GM23338 (cell line): ENCODE data around the gene DYSF. TPM values are rescaled to one million over a fixed set of nuclear protein-coding genes. Genes with fewer than 3 reads are reported as not detected.

Source experiments
- ATAC-seq: fragments of 200-7000 bp; cut with Tn5 transposase; 3 replicates; pipeline ENCODE4 v1.9.1; 2020
- DNase-seq: peaks from one replicate; pipeline ENCODE4 v3.0.0-alpha.2; 2015; ENCODE audit warnings: low spot score
- H2AFZ ChIP-seq: fragments of 200-600 bp; sonication (generic); 2 replicates; pipeline ENCODE4 v1.8.0; 2016; ENCODE audit warnings: antibody characterized with exemption, mild to moderate bottlenecking, moderate library complexity
- H3F3A ChIP-seq: fragments of 200-600 bp; sonication (generic); replicated peaks from 2 replicates; pipeline ENCODE4 v1.8.0; 2017; ENCODE audit warnings: antibody characterized with exemption, mixed run types, low read depth
- H3K27ac ChIP-seq: fragments of 200-600 bp; sonication (generic); 2 replicates; pipeline ENCODE4 v1.6.1; 2016; ENCODE audit warnings: low read depth
- H3K27me3 ChIP-seq: fragments of 200-600 bp; sonication (generic); 2 replicates; pipeline ENCODE4 v1.8.0; 2016; ENCODE audit warnings: mild to moderate bottlenecking, mixed run types, moderate library complexity; ENCODE audit not compliant: insufficient read depth
- H3K36me3 ChIP-seq: fragments of 200-600 bp; sonication (generic); 2 replicates; pipeline ENCODE4 v1.8.0; 2016; ENCODE audit warnings: mild to moderate bottlenecking; ENCODE audit not compliant: insufficient read depth
- H3K4me1 ChIP-seq: fragments of 200-600 bp; sonication (generic); 2 replicates; pipeline ENCODE4 v1.8.0; 2016; ENCODE audit warnings: mild to moderate bottlenecking, moderate library complexity; ENCODE audit not compliant: insufficient read depth
- H3K4me2 ChIP-seq: fragments of 200-600 bp; sonication (generic); 2 replicates; pipeline ENCODE4 v1.7.1; 2017; ENCODE audit warnings: mixed run types
- H3K4me3 ChIP-seq: fragments of 200-600 bp; sonication (generic); 2 replicates; pipeline ENCODE4 v1.6.1; 2016; ENCODE audit warnings: mixed run types
- H3K79me2 ChIP-seq: fragments of 200-600 bp; sonication (generic); replicated peaks from 2 replicates; pipeline ENCODE4 v1.8.0; 2017; ENCODE audit warnings: mild to moderate bottlenecking; ENCODE audit not compliant: insufficient read depth
- H3K9me2 ChIP-seq: fragments of 200-600 bp; sonication (generic); 2 replicates; pipeline ENCODE4 v1.8.0; 2017; ENCODE audit not compliant: insufficient read depth
- H4K20me1 ChIP-seq: fragments of 200-600 bp; sonication (generic); replicated peaks from 2 replicates; pipeline ENCODE4 v1.8.0; 2017; ENCODE audit warnings: mild to moderate bottlenecking; ENCODE audit not compliant: insufficient read depth
- H3K27ac Mint-ChIP-seq: 2 replicates; pipeline ENCODE4 v1.8.0; 2020; ENCODE audit warnings: inconsistent platforms, mild to moderate bottlenecking, moderate library complexity, mixed read lengths
- H3K27me3 Mint-ChIP-seq: 3 replicates; pipeline ENCODE4 v1.8.0; 2022; ENCODE audit warnings: low read depth, mild to moderate bottlenecking, moderate library complexity, mixed read lengths, inconsistent platforms; ENCODE audit not compliant: insufficient read depth, poor library complexity
- H3K36me3 Mint-ChIP-seq: 3 replicates; pipeline ENCODE4 v1.8.0; 2021; ENCODE audit warnings: low read depth, mild to moderate bottlenecking, inconsistent platforms, moderate library complexity, mixed read lengths
- H3K4me1 Mint-ChIP-seq: 3 replicates; pipeline ENCODE4 v1.8.0; 2020; ENCODE audit warnings: mild to moderate bottlenecking, inconsistent platforms, mixed read lengths
- H3K4me3 Mint-ChIP-seq: 3 replicates; pipeline ENCODE4 v1.8.0; 2021; ENCODE audit warnings: moderate library complexity, mild to moderate bottlenecking, inconsistent platforms, mixed read lengths
- H3K9me3 Mint-ChIP-seq: 3 replicates; pipeline ENCODE4 v1.8.0; 2020; ENCODE audit warnings: moderate library complexity, mild to moderate bottlenecking, inconsistent platforms, mixed read lengths
- CREB1 ChIP-seq: fragments of 250-450 bp; sonication (Bioruptor Pico); IDR thresholded peaks from 2 replicates; pipeline ENCODE4 v1.5.0; 2020; ENCODE audit warnings: low read depth, mild to moderate bottlenecking, moderate library complexity
- CTCF ChIP-seq, 2 experiments: fragments of 200-600 bp in 1 of 2; sonication (generic) in 1 of 2; conservative IDR thresholded peaks; 2 replicates each; pipeline versions ENCODE4 v1.5.1 to v1.6.1; 2016 to 2017; ENCODE audit warnings: antibody characterized with exemption in 2 of 2, low read depth in 2 of 2, mild to moderate bottlenecking in 2 of 2, moderate library complexity in 1 of 2
- ETS1 ChIP-seq: IDR thresholded peaks from 2 replicates; pipeline ENCODE4 v1.6.1; 2016; ENCODE audit warnings: antibody characterized with exemption
- EZH2 ChIP-seq: fragments of 200-600 bp; sonication (generic); IDR thresholded peaks from one replicate; pipeline ENCODE4 v1.8.0; 2017; ENCODE audit warnings: antibody characterized with exemption, mild to moderate bottlenecking, low read depth; ENCODE audit not compliant: unreplicated experiment
- EZH2phosphoT487 ChIP-seq: fragments of 200-600 bp; sonication (generic); IDR thresholded peaks from one replicate; pipeline ENCODE4 v1.8.1; 2018; ENCODE audit warnings: antibody characterized with exemption; ENCODE audit not compliant: unreplicated experiment
- JUNB ChIP-seq: IDR thresholded peaks from one replicate; pipeline ENCODE4 v1.6.1; 2016; ENCODE audit warnings: antibody characterized with exemption; ENCODE audit not compliant: unreplicated experiment
- NANOG ChIP-seq: IDR thresholded peaks from 2 replicates; pipeline ENCODE4 v1.6.1; 2016; ENCODE audit warnings: antibody characterized with exemption, borderline replicate concordance
- POLR2AphosphoS5 ChIP-seq: IDR thresholded peaks from 2 replicates; pipeline ENCODE4 v1.6.1; 2016; ENCODE audit warnings: antibody characterized with exemption, low read depth
- REST ChIP-seq: IDR thresholded peaks from one replicate; pipeline ENCODE4 v1.6.1; 2018; ENCODE audit warnings: antibody characterized with exemption; ENCODE audit not compliant: unreplicated experiment
- STAT1 ChIP-seq: IDR thresholded peaks from one replicate; pipeline ENCODE4 v1.6.1; 2016; ENCODE audit warnings: antibody characterized with exemption; ENCODE audit not compliant: unreplicated experiment
- ZNF114 ChIP-seq: fragments of 250-450 bp; sonication (Bioruptor Pico); IDR thresholded peaks from 2 replicates; pipeline ENCODE4 v1.5.0; 2020; ENCODE audit warnings: mild to moderate bottlenecking, moderate library complexity
- ZNF331 ChIP-seq: fragments of 250-450 bp; sonication (Bioruptor Pico); IDR thresholded peaks from 2 replicates; pipeline ENCODE4 v1.5.0; 2020; ENCODE audit warnings: low read depth, mild to moderate bottlenecking, moderate library complexity
- ZNF462 ChIP-seq: fragments of 250-450 bp; sonication (Bioruptor Pico); IDR thresholded peaks from 2 replicates; pipeline ENCODE4 v1.5.0; 2020; ENCODE audit warnings: mild to moderate bottlenecking, moderate library complexity
- polyA plus RNA-seq: library from polyadenylated mRNA; unstranded; fragments of >200 nt; fragmentation: Nextera tagmentation; extraction: Ambion mirVana; gene quantifications from 2 replicates; pipeline ENCODE4 v1.2.1, GENCODE V29; 2016
- total RNA-seq: library from RNA; depleted of rRNA; stranded (reverse); fragments of >200 nt; shearing (Covaris generic); gene quantifications from 2 replicates; pipeline ENCODE4 v1.2.3, GENCODE V29; 2014

The DYSF gene
- total and polyA plus RNA-seq, 2 experiments from 2014 or later = 7.3 to 21.3 TPM

GRCh38 chr2:71500426-71501079 is 47.2 kb downstream of the DYSF start:
- Histone ChIP-seq H3K4me1 (peaks cover 10% of the 10 kb centered on the region), H3K4me2 (peak overlapping the region; percentile 68), H3K9me2 (no peaks in the 10 kb centered on the region), H3K79me2 (no peaks in the 10 kb centered on the region), H2AFZ (no peak overlapping the region), H3F3A (no peaks in the 10 kb centered on the region), H3K27me3 (no peaks in the 10 kb centered on the region), H3K27ac (no peak overlapping the region), H3K36me3 (no peaks in the 10 kb centered on the region), H3K4me3 (no peak overlapping the region), H4K20me1 (no peaks in the 10 kb centered on the region)
- Mint-ChIP-seq H3K27ac (no peak overlapping the region), H3K36me3 (no peaks in the 10 kb centered on the region; the same call in 2 of the 3 replicates), H3K9me3 (no peaks in the 10 kb centered on the region; the same call in 2 of the 3 replicates), H3K27me3 (peaks cover 16% of the 10 kb centered on the region), H3K4me1 (peaks cover 37% of the 10 kb centered on the region), H3K4me3 (no peak overlapping the region)
- DNase-seq (peak; percentile 19), ATAC-seq (no peak; the same call in 2 of the 3 replicates)
- TF ChIP-seq JUNB (no peak), ZNF331 (CRISPR knock-in tag) (no peak), ZNF114 (CRISPR knock-in tag) (no peak), EZH2 (no peak), STAT1 (no peak), ETS1 (no peak), NANOG (no peak), CREB1 (CRISPR knock-in tag) (no peak), REST (no peak), EZH2phosphoT487 (no peak), ZNF462 (CRISPR knock-in tag) (no peak), CTCF (conservative IDR thresholded peaks at IDR 0.05; ENCODE audit: low read depth in 2 of 2) (no peak), POLR2AphosphoS5 (no peak)
